Activated CD8-positive, alpha-beta memory T cell treated with anti-CD3 and anti-CD28 coated beads, Interleukin-2, amount 10 ng/mL, durations not matched to agents 7 days and 5 days (primary cell): ENCODE measurements around the gene C6orf15. TPM values are rescaled to one million over a fixed set of nuclear protein-coding genes. Genes with fewer than 3 reads are reported as not detected.

ENCODE experiments used
- ATAC-seq: fragments of 150-1000 bp; cut with Tn5 transposase; one replicate; pipeline ENCODE4 v1.10.0; 2021; ENCODE audit warnings: moderate library complexity
- CTCF ChIA-PET: fragments of 350-600 bp; sonication (Branson Sonifier 250); formaldehyde crosslinking; loops from one replicate; lab custom pipeline; 2021; ENCODE audit warnings: antibody characterized with exemption; lab: Charles Lee
- DNase-seq: peaks from one replicate; pipeline ENCODE4 v3.0.0-alpha.2; 2020
- H3K27ac Mint-ChIP-seq: one replicate; pipeline ENCODE4 v1.8.0; 2021; ENCODE audit warnings: mild to moderate bottlenecking, mixed read lengths
- H3K27me3 Mint-ChIP-seq: one replicate; pipeline ENCODE4 v1.8.0; 2021; ENCODE audit warnings: mixed read lengths
- H3K36me3 Mint-ChIP-seq: one replicate; pipeline ENCODE4 v1.8.0; 2021; ENCODE audit warnings: mild to moderate bottlenecking, mixed read lengths
- H3K4me1 Mint-ChIP-seq: one replicate; pipeline ENCODE4 v1.8.0; 2021; ENCODE audit warnings: mixed read lengths
- H3K4me3 Mint-ChIP-seq: one replicate; pipeline ENCODE4 v1.8.0; 2021; ENCODE audit warnings: mild to moderate bottlenecking, moderate library complexity, mixed read lengths
- H3K9me3 Mint-ChIP-seq: one replicate; pipeline ENCODE4 v1.8.0; 2022; ENCODE audit warnings: low read depth, mixed read lengths
- total RNA-seq, 2 experiments: library from RNA; stranded (reverse); gene quantifications; one replicate each; pipeline ENCODE4 v1.2.3, GENCODE V29; 2021

C6orf15 gene
- not detected for total RNA-seq

DNA sequence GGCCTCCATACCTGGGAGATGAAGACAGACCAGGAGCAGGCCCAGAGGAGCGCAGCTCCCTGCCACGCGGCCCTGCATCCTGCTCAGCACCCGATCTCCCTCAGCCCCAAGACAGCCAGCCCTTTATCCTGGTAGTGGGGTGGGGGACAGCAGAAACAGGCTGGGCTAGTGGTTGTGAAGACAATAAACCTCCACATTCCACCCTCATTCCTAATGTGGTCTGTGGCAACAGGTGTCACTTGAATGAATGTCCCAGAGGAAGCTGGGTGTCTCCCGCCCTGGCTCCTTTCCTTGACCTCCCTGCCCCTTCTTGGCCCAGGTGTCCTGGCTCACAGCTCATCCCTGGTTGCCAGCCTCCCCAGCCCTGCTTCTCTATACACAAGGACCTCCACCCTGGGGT, at the start of gene C6orf15:
Gene C6orf15 (minus strand): TSS at position 98 of the 400 bp plus-strand sequence. CDS start 20 bp downstream, at position 78.
- Mint-ChIP-seq H3K4me1 (no peaks in the 10 kb centered on the region), H3K27me3 (peaks cover 35% of the 10 kb centered on the region), H3K4me3 (no peak within 1 kb of the TSS), H3K9me3 (no peaks in the 10 kb centered on the region), H3K36me3 (no peaks in the 10 kb centered on the region), H3K27ac (no peak within 1 kb of the TSS)
- CTCF ChIA-PET, result interaction anchor here (1.5 kb wide), 1 partner anchor 33 kb away, joined by 3 read pairs; no protein-coding TSS in a partner anchor
- ATAC-seq (no peak), DNase-seq (no peak)

DNA sequence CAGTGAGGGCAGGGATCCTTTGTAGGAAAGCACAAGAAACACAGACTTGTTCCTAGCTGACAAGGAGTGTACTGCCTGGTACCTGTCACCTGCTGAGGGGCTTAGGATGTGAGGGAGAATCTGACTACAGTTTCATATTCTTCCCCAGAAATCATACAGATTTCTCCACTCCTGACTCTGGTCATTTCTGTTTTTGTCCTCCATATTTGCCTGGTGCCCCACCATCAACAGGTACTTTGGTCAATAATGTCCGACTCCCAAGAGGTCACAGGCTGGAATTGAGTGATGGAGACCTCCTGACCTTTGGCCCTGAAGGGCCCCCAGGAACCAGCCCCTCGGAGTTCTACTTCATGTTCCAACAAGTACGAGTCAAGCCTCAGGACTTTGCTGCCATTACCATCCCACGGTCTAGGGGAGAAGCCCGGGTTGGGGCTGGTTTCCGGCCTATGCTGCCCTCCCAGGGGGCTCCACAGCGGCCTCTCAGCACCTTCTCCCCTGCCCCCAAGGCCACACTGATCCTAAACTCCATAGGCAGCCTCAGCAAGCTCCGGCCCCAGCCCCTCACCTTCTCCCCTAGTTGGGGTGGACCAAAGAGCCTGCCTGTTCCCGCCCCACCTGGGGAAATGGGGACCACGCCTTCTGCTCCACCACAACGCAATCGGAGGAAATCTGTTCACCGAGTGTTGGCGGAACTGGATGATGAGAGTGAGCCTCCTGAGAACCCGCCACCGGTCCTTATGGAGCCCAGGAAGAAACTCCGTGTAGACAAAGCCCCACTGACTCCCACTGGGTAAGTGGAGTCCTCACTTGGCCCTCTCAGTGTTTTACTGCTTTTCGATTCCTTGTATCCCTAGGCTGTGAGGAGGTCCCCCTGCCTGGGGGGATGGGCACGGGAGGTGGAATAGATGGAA, 49.1 kb upstream of the C6orf15 start:
- ATAC-seq (no peak), DNase-seq (no peak)
- H3K4me3 Mint-ChIP-seq, result peak overlapping the region; percentile 15
- no peaks in the 10 kb centered on the region for H3K27me3 Mint-ChIP-seq
- no peak overlapping the region for H3K27ac Mint-ChIP-seq
- peaks cover 41% of the 10 kb centered on the region for H3K36me3 Mint-ChIP-seq
- CTCF ChIA-PET, result interaction anchor here (1.0 to 3.5 kb wide), 2 partner anchors 31 to 206 kb away, joined by 3 to 21 read pairs; no protein-coding TSS in a partner anchor
- no peaks in the 10 kb centered on the region for H3K9me3 Mint-ChIP-seq
- H3K4me1 Mint-ChIP-seq, result peaks cover 42% of the 10 kb centered on the region

DNA sequence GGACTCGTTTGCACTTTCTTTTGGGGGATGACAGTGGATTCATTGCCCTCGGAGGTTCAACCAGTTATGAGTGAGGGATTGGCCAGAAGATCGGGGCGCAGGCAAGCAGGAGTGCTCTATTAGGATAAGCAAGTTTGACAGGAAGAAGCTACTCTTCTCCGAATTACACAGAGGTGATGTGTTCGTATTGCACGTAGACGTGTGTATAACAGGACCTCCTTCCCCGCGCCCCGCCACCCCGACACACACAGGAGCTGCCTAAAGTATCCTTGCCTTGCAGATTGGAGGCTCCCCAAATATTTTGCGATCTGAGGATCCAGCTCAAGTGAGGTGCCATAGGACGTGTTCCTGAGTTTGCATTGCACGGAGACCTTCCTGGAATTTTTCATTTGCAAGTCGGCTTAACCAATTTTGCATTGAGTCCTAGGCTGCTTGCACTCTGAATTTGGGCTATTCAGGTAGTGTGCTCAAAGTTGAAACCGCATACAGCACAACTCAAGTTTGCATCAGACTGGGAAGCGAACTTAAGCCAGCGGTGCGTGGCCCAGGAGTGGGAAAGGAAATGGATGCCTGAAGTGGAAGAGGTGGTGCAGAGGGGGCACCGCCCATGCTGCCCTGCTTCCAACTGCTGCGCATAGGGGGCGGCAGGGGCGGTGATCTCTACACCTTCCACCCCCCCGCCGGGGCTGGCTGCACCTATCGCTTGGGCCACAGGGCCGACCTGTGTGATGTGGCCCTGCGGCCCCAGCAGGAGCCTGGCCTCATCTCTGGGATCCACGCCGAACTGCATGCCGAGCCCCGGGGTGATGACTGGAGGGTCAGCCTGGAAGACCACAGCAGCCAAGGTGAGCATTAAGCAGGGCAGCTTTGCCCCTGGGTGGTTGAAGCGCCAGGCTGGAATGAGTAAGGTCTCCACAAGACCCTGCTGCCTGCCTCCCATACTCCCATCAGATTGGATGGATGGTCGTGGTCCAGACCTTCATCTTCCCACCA, 46.8 kb upstream of the C6orf15 start:
- ATAC-seq, result peak; percentile 17
- Mint-ChIP-seq H3K27ac (peak overlapping the region; percentile 84), H3K4me3 (peak overlapping the region; percentile 99), H3K27me3 (no peaks in the 10 kb centered on the region), H3K36me3 (peaks cover 50% of the 10 kb centered on the region), H3K4me1 (peaks cover 44% of the 10 kb centered on the region), H3K9me3 (no peaks in the 10 kb centered on the region)
- DNase-seq, result peak; percentile 63
- CTCF ChIA-PET, result interaction anchor here (0.7 to 3.5 kb wide), 10 partner anchors 10 to 283 kb away, joined by 3 to 21 read pairs (median 4); no protein-coding TSS in a partner anchor

DNA sequence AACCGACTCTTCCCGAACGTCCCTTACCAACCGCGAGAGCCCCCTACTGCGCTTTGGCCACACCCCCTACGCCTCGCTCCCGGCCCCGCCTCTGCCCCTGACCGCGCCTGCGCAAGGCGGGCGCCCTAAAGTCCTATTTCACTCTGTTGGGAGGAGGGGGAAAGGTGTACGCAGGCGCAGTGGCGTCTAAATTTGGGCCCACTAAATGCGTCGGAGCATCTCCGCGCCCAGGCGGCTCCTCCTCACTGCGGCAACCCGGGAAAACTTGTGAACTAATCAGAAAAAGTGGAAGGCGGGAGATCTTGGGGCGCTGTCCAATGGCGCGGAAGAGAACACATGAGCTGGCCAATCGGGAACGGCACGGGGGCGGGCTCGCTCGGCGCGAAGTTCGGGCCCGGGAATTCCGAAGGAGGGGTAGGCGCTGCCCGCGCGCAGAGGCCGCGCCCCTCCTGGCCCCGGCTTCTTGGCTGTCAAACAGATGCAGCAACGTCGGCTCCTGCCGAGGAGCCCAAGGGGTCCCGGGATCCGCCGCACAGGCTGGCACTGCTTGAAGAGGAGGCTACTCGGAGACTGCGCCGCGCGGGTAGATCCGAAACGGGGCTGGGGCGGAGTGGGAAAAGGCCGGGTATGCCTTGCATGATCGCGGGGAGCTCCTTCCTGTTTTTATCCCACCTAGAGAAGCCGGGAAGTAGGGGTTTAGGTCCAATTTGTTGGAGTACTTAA, 45.9 kb upstream of the C6orf15 start, which contains the start of gene TCF19:
Gene TCF19 (plus strand): TSS at position 450 of the 723 bp plus-strand sequence. CDS start 881 bp downstream, outside the sequence.
- ATAC-seq (peak; percentile 92), DNase-seq (peak; percentile 100)
- Mint-ChIP-seq H3K36me3 (peaks cover 47% of the 10 kb centered on the region), H3K27me3 (no peaks in the 10 kb centered on the region), H3K4me1 (peaks cover 42% of the 10 kb centered on the region), H3K27ac (peak within 1 kb of the TSS; percentile 84), H3K4me3 (peak within 1 kb of the TSS; percentile 99), H3K9me3 (no peaks in the 10 kb centered on the region)
- CTCF ChIA-PET, result interaction anchor here (0.7 to 3.5 kb wide), 9 partner anchors 11 to 284 kb away, joined by 3 to 21 read pairs (median 5); no protein-coding TSS in a partner anchor

DNA sequence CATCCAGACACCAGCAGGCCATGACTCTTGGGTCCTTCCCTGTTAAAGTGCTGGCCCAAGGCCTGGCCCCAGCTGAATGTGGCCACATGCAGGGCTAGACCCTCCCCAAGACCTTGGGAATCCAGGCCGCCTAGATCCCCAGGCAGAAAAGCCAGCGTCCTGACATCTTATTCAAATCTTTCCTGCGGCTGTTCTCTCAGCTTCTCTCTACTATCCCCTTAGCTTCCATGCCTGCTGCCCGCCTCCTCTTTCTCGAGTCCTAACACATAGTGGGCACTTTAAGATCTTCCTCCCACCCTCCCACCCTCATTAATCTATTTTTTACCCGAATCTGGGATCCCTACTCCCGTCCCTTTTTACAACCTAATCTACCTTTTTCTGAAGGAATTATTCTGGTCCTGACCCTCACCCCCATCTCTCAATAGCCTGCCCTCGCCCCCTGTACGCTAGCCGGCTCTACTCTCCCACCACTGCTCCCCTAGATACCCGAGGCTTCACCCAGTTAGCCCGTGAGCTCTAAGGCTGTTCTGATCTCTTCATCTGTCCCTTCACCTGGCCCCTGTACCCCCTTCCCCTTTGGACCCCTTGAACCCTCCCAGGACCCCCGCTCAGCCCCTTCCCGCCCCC, 45.3 kb upstream of the C6orf15 start, which contains the start of gene CCHCR1:
Gene CCHCR1 (minus strand): TSS at position 290 of the 627 bp plus-strand sequence. CDS start 202 bp downstream, at position 88.
- DNase-seq (no peak), ATAC-seq (no peak)
- CTCF ChIA-PET, result interaction anchor here (1.3 to 3.5 kb wide), 6 partner anchors 12 to 285 kb away, joined by 3 to 21 read pairs (median 7); no protein-coding TSS in a partner anchor
- peaks cover 38% of the 10 kb centered on the region for H3K4me1 Mint-ChIP-seq
- H3K27me3 Mint-ChIP-seq, result no peaks in the 10 kb centered on the region
- H3K9me3 Mint-ChIP-seq, result no peaks in the 10 kb centered on the region
- peaks cover 41% of the 10 kb centered on the region for H3K36me3 Mint-ChIP-seq
- H3K27ac Mint-ChIP-seq, result peak within 1 kb of the TSS; percentile 84
- H3K4me3 Mint-ChIP-seq, result peak within 1 kb of the TSS; percentile 99

DNA sequence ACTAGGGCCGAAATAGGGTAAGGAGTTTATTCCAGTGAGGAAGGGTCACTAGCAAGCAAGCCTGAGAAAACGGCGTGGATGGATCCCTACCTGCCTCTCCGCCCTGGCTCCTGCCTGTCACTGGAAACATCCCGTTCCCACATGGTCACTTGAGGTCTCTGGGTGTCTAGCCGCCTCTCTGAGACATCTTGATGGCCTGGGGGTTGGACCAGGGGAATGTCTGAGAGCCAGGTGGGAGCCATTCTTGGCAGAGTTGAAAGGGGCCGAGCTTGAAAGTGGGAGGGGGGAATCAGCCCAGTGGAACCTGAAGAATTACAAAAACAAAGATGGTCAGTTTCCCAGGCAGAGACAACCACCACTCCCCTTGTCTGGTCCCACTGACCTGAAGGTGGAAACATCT, 44.3 kb upstream of the C6orf15 start:
- H3K27ac Mint-ChIP-seq, result no peak overlapping the region
- H3K27me3 Mint-ChIP-seq, result no peaks in the 10 kb centered on the region
- DNase-seq, result no peak
- peaks cover 32% of the 10 kb centered on the region for H3K36me3 Mint-ChIP-seq
- H3K4me3 Mint-ChIP-seq, result peak overlapping the region; percentile 99
- H3K9me3 Mint-ChIP-seq, result no peaks in the 10 kb centered on the region
- ATAC-seq, result no peak
- CTCF ChIA-PET, result interaction anchor here (1.0 kb wide), 1 partner anchor 36 kb away, joined by 3 read pairs; no protein-coding TSS in a partner anchor
- peaks cover 30% of the 10 kb centered on the region for H3K4me1 Mint-ChIP-seq

DNA sequence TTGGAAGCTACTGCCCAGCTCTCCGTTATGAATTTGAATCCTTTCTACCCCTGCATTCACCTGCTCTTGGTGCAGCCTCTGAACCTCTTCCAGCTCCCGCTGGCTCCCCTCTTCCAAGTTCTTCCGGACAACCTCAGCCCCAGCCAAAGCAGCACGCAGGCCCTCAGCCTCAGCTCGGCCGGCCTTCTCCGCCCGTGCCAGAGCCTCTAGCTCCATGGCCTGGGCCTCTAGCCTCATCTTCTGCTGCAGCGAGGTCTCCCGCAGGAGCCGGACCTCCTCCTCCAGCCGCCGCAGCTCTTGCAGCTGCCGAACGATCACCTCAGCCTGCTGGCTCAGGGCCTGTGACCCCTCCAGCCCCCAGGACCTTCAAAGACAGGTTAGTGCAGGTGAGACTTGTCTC, 42.1 kb upstream of the C6orf15 start:
- no peaks in the 10 kb centered on the region for H3K27me3 Mint-ChIP-seq
- CTCF ChIA-PET, result interaction anchor here (1.2 kb wide), 1 partner anchor 213 kb away, joined by 4 read pairs; no protein-coding TSS in a partner anchor
- ATAC-seq, result no peak
- H3K36me3 Mint-ChIP-seq, result peaks cover 21% of the 10 kb centered on the region
- peaks cover 13% of the 10 kb centered on the region for H3K4me1 Mint-ChIP-seq
- H3K9me3 Mint-ChIP-seq, result no peaks in the 10 kb centered on the region
- H3K4me3 Mint-ChIP-seq, result no peak overlapping the region
- DNase-seq, result no peak
- no peak overlapping the region for H3K27ac Mint-ChIP-seq

DNA sequence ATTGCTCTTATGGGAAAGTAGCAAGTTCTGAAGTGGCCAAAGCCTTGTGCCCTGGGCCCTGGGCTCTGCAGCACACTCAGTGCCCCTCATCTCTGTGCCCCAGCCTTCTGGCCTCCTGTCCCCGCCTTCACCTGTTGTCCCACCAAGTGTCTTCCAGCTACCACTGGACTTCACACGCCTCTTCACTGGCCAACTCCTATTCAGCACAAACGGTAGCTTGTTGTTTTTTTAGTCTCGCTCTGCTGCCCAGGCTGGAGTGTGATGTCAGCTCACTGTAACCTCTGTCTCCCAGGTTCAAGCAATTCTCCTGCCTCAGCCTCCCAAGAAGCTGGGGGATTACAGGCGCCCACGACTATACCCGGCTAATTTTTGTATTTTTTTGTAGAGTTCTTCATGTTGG, 40.4 kb upstream of the C6orf15 start:
- H3K4me1 Mint-ChIP-seq, result peaks cover 15% of the 10 kb centered on the region
- no peak for DNase-seq
- H3K4me3 Mint-ChIP-seq, result no peak overlapping the region
- CTCF ChIA-PET, result interaction anchor here (0.8 to 1.0 kb wide), 2 partner anchors 15 to 24 kb away, joined by 3 read pairs; no protein-coding TSS in a partner anchor
- H3K36me3 Mint-ChIP-seq, result peaks cover 14% of the 10 kb centered on the region
- H3K27ac Mint-ChIP-seq, result no peak overlapping the region
- ATAC-seq, result no peak
- H3K9me3 Mint-ChIP-seq, result no peaks in the 10 kb centered on the region
- no peaks in the 10 kb centered on the region for H3K27me3 Mint-ChIP-seq

DNA sequence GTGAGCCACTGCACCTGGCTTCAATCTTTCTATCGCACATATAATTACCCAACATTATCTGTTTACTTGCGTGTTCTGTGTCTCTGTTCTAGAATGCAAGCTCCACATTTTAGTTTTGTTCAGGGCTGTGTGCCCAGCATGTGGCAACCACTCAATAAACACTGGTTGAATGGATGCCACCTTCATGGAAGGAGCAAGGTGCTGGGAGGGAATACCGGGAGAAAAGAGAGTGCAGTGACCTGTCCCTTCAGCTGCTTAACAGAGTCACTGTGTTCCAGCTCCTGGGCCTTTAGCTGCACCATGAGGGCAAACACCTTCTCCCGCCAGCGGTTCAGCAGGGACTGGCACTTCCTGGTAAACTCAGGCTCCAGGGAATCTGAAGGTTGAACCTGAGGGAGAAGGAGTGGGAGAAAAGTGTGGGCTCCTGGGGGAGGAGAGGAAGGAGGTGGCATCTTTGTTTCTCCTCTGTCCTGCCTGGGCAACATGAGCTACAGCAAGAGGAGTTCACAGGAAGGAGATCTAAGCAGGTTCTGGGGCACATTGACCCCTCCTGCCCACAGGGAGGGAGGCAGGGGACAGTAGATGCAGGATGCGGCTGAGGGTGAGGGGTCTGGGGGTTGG, 37.6 kb upstream of the C6orf15 start:
- Mint-ChIP-seq H3K4me3 (no peak overlapping the region), H3K27me3 (no peaks in the 10 kb centered on the region), H3K27ac (no peak overlapping the region), H3K9me3 (no peaks in the 10 kb centered on the region), H3K4me1 (peaks cover 3% of the 10 kb centered on the region), H3K36me3 (peaks cover 15% of the 10 kb centered on the region)
- ATAC-seq, result no peak
- DNase-seq, result no peak
- CTCF ChIA-PET, result no interaction called here

DNA sequence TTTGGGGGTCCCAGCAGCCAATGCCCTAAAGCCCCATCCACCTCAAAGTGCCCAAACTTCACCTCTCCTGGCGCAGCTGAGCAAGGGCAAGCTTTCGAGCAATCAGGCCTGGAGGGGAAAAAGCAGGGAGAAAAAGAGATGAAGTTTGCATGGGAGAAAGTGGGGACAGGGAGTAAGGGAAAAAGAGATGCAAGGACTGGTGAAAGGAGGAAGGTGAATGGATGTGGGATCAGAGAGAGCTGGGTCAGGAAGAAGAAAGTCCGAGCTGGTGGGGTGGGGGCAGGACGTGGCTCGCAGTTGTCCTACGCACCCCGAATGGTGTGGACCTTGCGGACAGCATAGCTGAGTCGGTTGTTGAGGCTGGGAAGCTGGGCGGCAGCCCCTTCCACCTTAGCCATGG, 33.0 kb upstream of the C6orf15 start:
- no peaks in the 10 kb centered on the region for H3K9me3 Mint-ChIP-seq
- CTCF ChIA-PET, result interaction anchor here (0.8 to 1.9 kb wide), 4 partner anchors 14 to 230 kb away, joined by 3 to 6 read pairs (median 4); no protein-coding TSS in a partner anchor

DNA sequence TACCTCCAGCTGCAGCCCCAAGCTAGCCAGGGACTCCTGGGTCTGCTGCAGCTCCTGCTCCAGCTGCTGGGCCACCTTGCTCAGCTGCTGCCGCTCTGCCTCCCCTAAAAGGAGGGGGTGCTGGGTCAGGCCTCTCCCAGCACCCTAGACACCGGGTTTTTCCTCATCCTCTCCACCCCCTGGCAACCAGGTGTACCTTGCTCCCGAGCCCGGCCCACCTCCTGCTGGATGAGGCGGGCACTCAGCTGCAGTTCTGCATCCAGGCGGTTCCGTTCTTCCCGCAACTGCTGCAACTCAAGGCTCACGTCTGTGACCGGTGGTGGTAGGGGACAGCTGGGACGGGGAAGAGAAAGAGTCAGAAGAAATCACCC, 32.6 kb upstream of the C6orf15 start:
- peaks cover 3% of the 10 kb centered on the region for H3K4me1 Mint-ChIP-seq
- H3K27me3 Mint-ChIP-seq, result no peaks in the 10 kb centered on the region
- H3K4me3 Mint-ChIP-seq, result no peak overlapping the region

More for the DNA sequence above, 33.0 kb upstream of the C6orf15 start:
- no peak for DNase-seq
- Mint-ChIP-seq H3K4me1 (peaks cover 3% of the 10 kb centered on the region), H3K4me3 (no peak overlapping the region), H3K27ac (no peak overlapping the region), H3K27me3 (no peaks in the 10 kb centered on the region), H3K36me3 (peaks cover 6% of the 10 kb centered on the region)
- ATAC-seq, result no peak

More for the DNA sequence above, 32.6 kb upstream of the C6orf15 start:
- DNase-seq (no peak), ATAC-seq (no peak)
- CTCF ChIA-PET, result interaction anchor here (0.8 to 1.9 kb wide), 3 partner anchors 14 to 222 kb away, joined by 4 to 6 read pairs (median 4); no protein-coding TSS in a partner anchor
- H3K27ac Mint-ChIP-seq, result no peak overlapping the region
- H3K9me3 Mint-ChIP-seq, result no peaks in the 10 kb centered on the region
- peaks cover 6% of the 10 kb centered on the region for H3K36me3 Mint-ChIP-seq
